H1 (cell line): ENCODE results near the gene SCAPER. TPM values are rescaled to one million over a fixed set of nuclear protein-coding genes. Genes with fewer than 3 reads are reported as not detected.

Experiments
- CTCF ChIA-PET: fragments of 300-600 bp; sonication (Branson Sonifier 250); formaldehyde crosslinking; loops from one replicate; lab custom pipeline; 2021; ENCODE audit not compliant: partially characterized antibody; lab: Charles Lee
- POLR2A ChIA-PET: fragments of 300-600 bp; sonication (Branson Sonifier 250); formaldehyde crosslinking; loops from one replicate; lab custom pipeline; 2021; ENCODE audit warnings: inconsistent platforms; ENCODE audit not compliant: partially characterized antibody; lab: Charles Lee
- DNase-seq, 2 experiments: peaks; one replicate each; pipeline versions ENCODE4 v3.0.0 to v3.0.0-alpha.2; 2010 to 2022; ENCODE audit warnings: low spot score in 2 of 2, low read depth in 1 of 2, mixed read lengths in 1 of 2
- FAIRE-seq: peaks from 2 replicates; lab custom pipeline; 2011; peaks lifted over from hg19 to GRCh38; lab: Jason Lieb, UNC
- H2AFZ ChIP-seq: 2 replicates; pipeline ENCODE4 v1.8.1; 2012; ENCODE audit warnings: low read length, inconsistent platforms
- H2AK5ac ChIP-seq: 2 replicates; pipeline ENCODE4 v1.6.1; 2013; ENCODE audit warnings: low read depth, low read length
- H2BK120ac ChIP-seq: replicated peaks from 2 replicates; pipeline ENCODE3; 2013; ENCODE audit warnings: low read depth, low read length, inconsistent platforms
- H2BK12ac ChIP-seq: 2 replicates; pipeline ENCODE4 v1.6.1; 2013; ENCODE audit warnings: low read depth, low read length
- H2BK15ac ChIP-seq: 2 replicates; pipeline ENCODE4 v1.6.1; 2013; ENCODE audit warnings: low read length
- H2BK20ac ChIP-seq: 2 replicates; pipeline ENCODE4 v1.6.1; 2013; ENCODE audit warnings: low read length
- H2BK5ac ChIP-seq: 2 replicates; pipeline ENCODE4 v1.6.1; 2013; ENCODE audit warnings: low read depth, low read length
- H3K14ac ChIP-seq: 2 replicates; pipeline ENCODE4 v1.6.1; 2013; ENCODE audit warnings: inconsistent platforms; ENCODE audit not compliant: insufficient read length
- H3K18ac ChIP-seq: 2 replicates; pipeline ENCODE4 v1.6.1; 2013; ENCODE audit warnings: low read length; ENCODE audit errors: extremely low read depth
- H3K23ac ChIP-seq: 2 replicates; pipeline ENCODE4 v1.6.1; 2013; ENCODE audit warnings: inconsistent platforms; ENCODE audit not compliant: insufficient read length
- H3K23me2 ChIP-seq: 2 replicates; pipeline ENCODE4 v1.6.1; 2013; ENCODE audit warnings: low read depth, low read length
- H3K27ac ChIP-seq: 2 replicates; pipeline ENCODE4 v1.6.1; 2011; ENCODE audit warnings: low read depth, low read length, inconsistent platforms
- H3K27me3 ChIP-seq, 4 experiments: replicated peaks in 1 of 4; 1 replicate in 1 of 4; 2 replicates in 3 of 4; pipeline versions ENCODE4 v1.6.1 to v1.8.1; 2011 to 2013; ENCODE audit warnings: low read length in 3 of 4, mild to moderate bottlenecking in 3 of 4, inconsistent platforms in 2 of 4, mixed read lengths in 2 of 4, moderate library complexity in 1 of 4; ENCODE audit not compliant: control insufficient read depth in 3 of 4, insufficient read depth in 3 of 4; ENCODE audit errors: extremely low read depth in 1 of 4
- H3K36me3 ChIP-seq, 4 experiments: 2 replicates each; pipeline versions ENCODE4 v1.6.1 to v1.8.1; 2011 to 2013; ENCODE audit warnings: mild to moderate bottlenecking in 4 of 4, low read length in 3 of 4, moderate library complexity in 2 of 4, control low read depth in 1 of 4, inconsistent platforms in 1 of 4; ENCODE audit not compliant: insufficient read depth in 4 of 4, control insufficient read depth in 2 of 4
- H3K4ac ChIP-seq: replicated peaks from 2 replicates; pipeline ENCODE3; 2013; ENCODE audit warnings: low read length, low read depth, mixed read lengths, inconsistent platforms; ENCODE audit not compliant: insufficient read length
- H3K4me1 ChIP-seq, 4 experiments: replicated peaks in 1 of 4; 1 replicate in 1 of 4; 2 replicates in 3 of 4; pipeline versions ENCODE4 v1.6.1 to v1.8.1; 2011 to 2013; ENCODE audit warnings: low read length in 3 of 4, inconsistent platforms in 2 of 4, mixed read lengths in 1 of 4; ENCODE audit not compliant: insufficient read depth in 4 of 4, control insufficient read depth in 3 of 4
- H3K4me2 ChIP-seq, 2 experiments: 2 replicates each; pipeline versions ENCODE4 v1.6.1 to v1.8.1; 2011 to 2013; ENCODE audit warnings: low read depth in 2 of 2, low read length in 2 of 2, control low read depth in 1 of 2, inconsistent platforms in 1 of 2, mild to moderate bottlenecking in 1 of 2; ENCODE audit not compliant: insufficient read depth in 1 of 2
- H3K4me3 ChIP-seq, 4 experiments: fragments of 200-600, 300-600 bp in 1 of 4; sonication (generic), shearing (Covaris generic), sonication (Bioruptor Twin) in 1 of 4; 2 replicates each; pipeline versions ENCODE4 v1.5.1 to v1.8.1; 2011 to 2016; ENCODE audit warnings: low read length in 4 of 4, low read depth in 3 of 4, control low read depth in 2 of 4, inconsistent platforms in 2 of 4, mild to moderate bottlenecking in 2 of 4, mixed read lengths in 1 of 4, moderate library complexity in 1 of 4; ENCODE audit not compliant: insufficient read depth in 2 of 4; ENCODE audit errors: extremely low read depth in 1 of 4
- H3K56ac ChIP-seq: replicated peaks from 2 replicates; pipeline ENCODE3; 2013; ENCODE audit warnings: low read depth, mild to moderate bottlenecking, mixed read lengths, low read length, inconsistent platforms; ENCODE audit not compliant: insufficient read length
- H3K79me1 ChIP-seq: 2 replicates; pipeline ENCODE4 v1.6.1; 2013; ENCODE audit warnings: low read depth, low read length, control low read depth
- H3K79me2 ChIP-seq, 2 experiments: 2 replicates each; pipeline versions ENCODE4 v1.6.1 to v1.8.1; 2012 to 2013; ENCODE audit warnings: low read length in 2 of 2, mild to moderate bottlenecking in 2 of 2, inconsistent platforms in 1 of 2; ENCODE audit not compliant: insufficient read depth in 2 of 2, control insufficient read depth in 1 of 2
- H3K9ac ChIP-seq, 4 experiments: replicated peaks in 1 of 4; 1 replicate in 1 of 4; 2 replicates in 3 of 4; pipeline versions ENCODE4 v1.6.1 to v1.8.1; 2011 to 2013; ENCODE audit warnings: low read depth in 3 of 4, low read length in 3 of 4, control low read depth in 2 of 4, mild to moderate bottlenecking in 2 of 4, moderate library complexity in 2 of 4, inconsistent platforms in 1 of 4; ENCODE audit errors: extremely low read depth in 1 of 4
- H3K9me3 ChIP-seq, 2 experiments: 2 replicates each; pipeline versions ENCODE4 v1.6.1 to v1.8.1; 2012 to 2013; ENCODE audit warnings: mild to moderate bottlenecking in 2 of 2, moderate library complexity in 2 of 2, control low read depth in 1 of 2, inconsistent platforms in 1 of 2, low read depth in 1 of 2, low read length in 1 of 2, mixed read lengths in 1 of 2; ENCODE audit not compliant: insufficient read depth in 2 of 2
- H4K20me1 ChIP-seq, 2 experiments: replicated peaks in 1 of 2; 2 replicates each; pipeline versions ENCODE3 to v1.8.1; 2011 to 2013; ENCODE audit warnings: inconsistent platforms in 2 of 2, low read length in 2 of 2, mild to moderate bottlenecking in 1 of 2; ENCODE audit not compliant: insufficient read depth in 2 of 2, control insufficient read depth in 1 of 2
- H4K5ac ChIP-seq: 2 replicates; pipeline ENCODE4 v1.6.1; 2013; ENCODE audit warnings: low read length, low read depth, mixed read lengths, inconsistent platforms; ENCODE audit not compliant: insufficient read length
- H4K8ac ChIP-seq: 2 replicates; pipeline ENCODE4 v1.8.0; 2013; ENCODE audit warnings: mild to moderate bottlenecking, moderate library complexity, low read length, inconsistent platforms; ENCODE audit not compliant: insufficient read depth; ENCODE audit errors: extremely low read depth
- H4K91ac ChIP-seq: replicated peaks from 2 replicates; pipeline ENCODE3; 2013; ENCODE audit warnings: low read length, mixed read lengths, inconsistent platforms; ENCODE audit not compliant: insufficient read length
- CBX8 ChIP-seq: fragments of 300-800, 300-1000 bp; sonication (generic); IDR thresholded peaks from 2 replicates; pipeline ENCODE4 v1.7.1; 2016; ENCODE audit warnings: low read depth, low read length, borderline replicate concordance
- CEBPB ChIP-seq: IDR thresholded peaks from 2 replicates; pipeline ENCODE4 v1.6.1; 2012; ENCODE audit warnings: low read depth, low read length
- CREB1 ChIP-seq: IDR thresholded peaks from 2 replicates; pipeline ENCODE4 v1.6.1; 2012; ENCODE audit warnings: inconsistent platforms
- EGR1 ChIP-seq: IDR thresholded peaks from 2 replicates; pipeline ENCODE4 v1.6.1; 2011; ENCODE audit warnings: low read depth, low read length, borderline replicate concordance
- JUN ChIP-seq: IDR thresholded peaks from 2 replicates; pipeline ENCODE4 v1.6.1; 2011; ENCODE audit warnings: low read depth, mild to moderate bottlenecking, improper control_type of control experiment, low read length
- RAD21 ChIP-seq, 2 experiments: IDR thresholded peaks in 1 of 2; conservative IDR thresholded peaks in 1 of 2; 2 replicates each; pipeline ENCODE4 v1.6.1; 2011; ENCODE audit warnings: low read depth in 2 of 2, low read length in 2 of 2, improper control_type of control experiment in 1 of 2, inconsistent platforms in 1 of 2, mild to moderate bottlenecking in 1 of 2, moderate library complexity in 1 of 2
- SAP30 ChIP-seq: fragments of 300-600 bp; sonication (generic); IDR thresholded peaks from 2 replicates; pipeline ENCODE4 v1.7.1; 2012; ENCODE audit warnings: low read length, moderate library complexity, mild to moderate bottlenecking, inconsistent platforms; ENCODE audit not compliant: insufficient read depth, insufficient replicate concordance
- SP2 ChIP-seq: IDR thresholded peaks from 2 replicates; pipeline ENCODE4 v1.6.1; 2012; ENCODE audit warnings: mild to moderate bottlenecking, low read length, inconsistent platforms
- SP4 ChIP-seq: IDR thresholded peaks from 2 replicates; pipeline ENCODE4 v1.6.1; 2012; ENCODE audit warnings: low read length, inconsistent platforms
- SRF ChIP-seq: IDR thresholded peaks from 2 replicates; pipeline ENCODE4 v1.6.1; 2011; ENCODE audit warnings: mild to moderate bottlenecking, low read depth, low read length, moderate library complexity
- SUZ12 ChIP-seq: fragments of 200-600 bp; sonication (generic); IDR thresholded peaks from 2 replicates; pipeline ENCODE4 v1.6.1; 2012; ENCODE audit warnings: mild to moderate bottlenecking, inconsistent platforms, low read length, moderate library complexity, mixed read lengths
- WGBS, 2 experiments: shearing (Covaris generic) in 1 of 2; methylation state at CpG; one replicate each; pipeline versions ENCODE4 v1.1.6 to v1.1.7; 2013 to 2015; ENCODE audit warnings: low lambda C conversion rate in 2 of 2, mixed read lengths in 2 of 2, inconsistent platforms in 1 of 2, low coverage in 1 of 2, missing lambda C conversion rate in 1 of 2; ENCODE audit not compliant: insufficient replicate concordance in 2 of 2, insufficient coverage in 1 of 2, insufficient read length in 1 of 2; ENCODE audit errors: extremely low coverage in 1 of 2, missing lambda C conversion rate in 1 of 2; 5-methylcytosine and 5-hydroxymethylcytosine counted together
- polyA plus RNA-seq, 7 experiments: library from polyadenylated mRNA; depleted of rRNA in 3 of 7; stranded (reverse) in 5 of 7; unstranded in 2 of 7; fragments of >200 nt in 5 of 7; fragments of 200-250 nt in 2 of 7; gene quantifications; 1 replicate in 5 of 7; 2 replicates in 1 of 7; 4 replicates in 1 of 7; pipeline versions ENCODE4 v1.2.1 to v1.2.3, GENCODE V29; 2011 to 2013; ENCODE audit warnings: missing spikeins in 2 of 7, mixed read lengths in 2 of 7
- total RNA-seq: library from RNA; stranded (reverse); fragmentation: NEBNext Ultra II Directional; extraction: Animal tissue kit (Norgen Biotek cat#: 25700); gene quantifications from 2 replicates; pipeline ENCODE4 v1.2.1, GENCODE V29; 2021
- TF ChIP-seq, protein P1 (sequence below): IDR thresholded peaks from 2 replicates; pipeline ENCODE4 v1.6.1; 2012; ENCODE audit warnings: inconsistent platforms
- TF ChIP-seq, protein P2 (sequence below): IDR thresholded peaks from 2 replicates; pipeline ENCODE4 v1.6.1; 2012; ENCODE audit warnings: low read length, inconsistent platforms

Gene SCAPER
- total and polyA plus RNA-seq, 2 of the 8 experiments (the other 6 are each of a cell fraction or from before 2014, with no cell fraction given) = 1.6 to 6.8 TPM

DNA sequence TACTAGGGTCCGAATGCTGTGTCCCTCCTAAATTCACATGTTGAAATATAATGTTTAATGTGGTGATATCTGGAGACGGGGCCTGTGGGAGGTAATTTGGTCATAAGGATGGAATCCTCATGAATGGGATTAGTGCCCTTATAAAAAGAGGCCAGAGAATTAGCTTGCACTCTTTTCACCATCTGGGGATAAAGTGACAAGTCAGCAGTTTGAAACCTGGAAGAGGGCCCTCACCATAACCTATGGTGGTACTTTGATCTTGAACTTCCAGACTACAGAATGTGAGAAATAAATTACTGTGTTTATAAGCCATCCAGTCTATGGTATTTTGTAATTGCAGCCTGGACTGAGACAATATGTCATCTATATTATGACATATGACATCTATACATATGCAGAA is 436.4 kb downstream of the SCAPER start:
- H3K27ac ChIP-seq = no peak overlapping the region
- no peak overlapping the region for H2BK12ac ChIP-seq
- H2AK5ac ChIP-seq = no peak overlapping the region
- H3K27me3 ChIP-seq = no peaks in the 10 kb centered on the region
- H3K9ac ChIP-seq = no peak overlapping the region
- H4K8ac ChIP-seq = no peak overlapping the region
- no peak overlapping the region for H3K56ac ChIP-seq
- no peaks in the 10 kb centered on the region; a peak in 1 of 4 replicates for H3K9me3 ChIP-seq
- H2BK5ac ChIP-seq = no peak overlapping the region
- 92% methylated on average over 2 of the region's 2 CpGs; no CpG with 5 or more reads in 1 of the 2 experiments for WGBS, 2 experiments
- H3K23me2 ChIP-seq = no peaks in the 10 kb centered on the region
- H3K23ac ChIP-seq = no peak overlapping the region
- no peaks in the 10 kb centered on the region; a peak in 1 of 4 replicates for H3K79me2 ChIP-seq
- no peak overlapping the region for H3K4ac ChIP-seq
- no peaks in the 10 kb centered on the region for H4K20me1 ChIP-seq
- H3K4me3 ChIP-seq = no peak overlapping the region
- no peak for DNase-seq
- H3K4me1 ChIP-seq = no peaks in the 10 kb centered on the region
- CTCF ChIA-PET = no interaction called here
- no peak overlapping the region for H4K5ac ChIP-seq
- FAIRE-seq = no peak
- POLR2A ChIA-PET = no interaction called here
- H2BK15ac ChIP-seq = no peak overlapping the region
- no peak overlapping the region for H3K4me2 ChIP-seq
- H2BK20ac ChIP-seq = no peak overlapping the region
- no peak overlapping the region for H3K14ac ChIP-seq
- no peak overlapping the region for H2BK120ac ChIP-seq
- H3K18ac ChIP-seq = no peak overlapping the region
- no peaks in the 10 kb centered on the region for H3K79me1 ChIP-seq
- H4K91ac ChIP-seq = no peak overlapping the region
- H2AFZ ChIP-seq = no peak overlapping the region
- H3K36me3 ChIP-seq = no peaks in the 10 kb centered on the region
- TF ChIP-seq SRF = no peak
- TF ChIP-seq SAP30 = no peak
- no peak for TF ChIP-seq RAD21 (IDR thresholded peaks at IDR 0.05 in 1 of 2, conservative IDR thresholded peaks at IDR 0.05 in 1 of 2; ENCODE audit: low read depth in 2 of 2, low read length in 2 of 2)
- TF ChIP-seq CBX8 = no peak
- TF ChIP-seq, protein P1, sequence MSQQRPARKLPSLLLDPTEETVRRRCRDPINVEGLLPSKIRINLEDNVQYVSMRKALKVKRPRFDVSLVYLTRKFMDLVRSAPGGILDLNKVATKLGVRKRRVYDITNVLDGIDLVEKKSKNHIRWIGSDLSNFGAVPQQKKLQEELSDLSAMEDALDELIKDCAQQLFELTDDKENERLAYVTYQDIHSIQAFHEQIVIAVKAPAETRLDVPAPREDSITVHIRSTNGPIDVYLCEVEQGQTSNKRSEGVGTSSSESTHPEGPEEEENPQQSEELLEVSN = no peak
- TF ChIP-seq JUN = no peak
- no peak for TF ChIP-seq CREB1
- no peak for TF ChIP-seq SP4
- TF ChIP-seq, protein P2, sequence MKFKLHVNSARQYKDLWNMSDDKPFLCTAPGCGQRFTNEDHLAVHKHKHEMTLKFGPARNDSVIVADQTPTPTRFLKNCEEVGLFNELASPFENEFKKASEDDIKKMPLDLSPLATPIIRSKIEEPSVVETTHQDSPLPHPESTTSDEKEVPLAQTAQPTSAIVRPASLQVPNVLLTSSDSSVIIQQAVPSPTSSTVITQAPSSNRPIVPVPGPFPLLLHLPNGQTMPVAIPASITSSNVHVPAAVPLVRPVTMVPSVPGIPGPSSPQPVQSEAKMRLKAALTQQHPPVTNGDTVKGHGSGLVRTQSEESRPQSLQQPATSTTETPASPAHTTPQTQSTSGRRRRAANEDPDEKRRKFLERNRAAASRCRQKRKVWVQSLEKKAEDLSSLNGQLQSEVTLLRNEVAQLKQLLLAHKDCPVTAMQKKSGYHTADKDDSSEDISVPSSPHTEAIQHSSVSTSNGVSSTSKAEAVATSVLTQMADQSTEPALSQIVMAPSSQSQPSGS = no peak
- no peak for TF ChIP-seq SP2
- no peak for TF ChIP-seq EGR1
- no peak for TF ChIP-seq SUZ12
- TF ChIP-seq CEBPB = no peak
